A673 (cell line): ENCODE data around the gene LURAP1L. TPM values are rescaled to one million over a fixed set of nuclear protein-coding genes. Genes with fewer than 3 reads are reported as not detected.
A peak's percentile ranks its signal among the peaks of the same experiment; 100 is the strongest.

Experiments used
- BruUV-seq: library from RNA; stranded (reverse); fragments of 400-500 nt; replicated peaks from 2 replicates; lab custom pipeline; 2021; lab: Mats Ljungman, UMichigan
- CTCF ChIA-PET: fragments of 300-600 bp; sonication (Branson Sonifier 250); formaldehyde crosslinking; loops from one replicate; lab custom pipeline; 2022; ENCODE audit warnings: antibody characterized with exemption; lab: Charles Lee
- POLR2A ChIA-PET: fragments of 300-600 bp; sonication (Branson Sonifier 250); formaldehyde crosslinking; loops from one replicate; lab custom pipeline; 2022; ENCODE audit warnings: antibody characterized with exemption; ENCODE audit not compliant: low non-redundant PET; lab: Charles Lee
- DNase-seq: peaks from one replicate; pipeline ENCODE4 v3.0.0-alpha.2; 2015; ENCODE audit warnings: low spot score
- H3K27ac ChIP-seq: fragments of 200-600 bp; sonication (generic); 2 replicates; pipeline ENCODE4 v1.5.1; 2016; ENCODE audit warnings: mixed run types, low read depth, mild to moderate bottlenecking, mixed read lengths, antibody characterized with exemption, low read length; ENCODE audit not compliant: poor library complexity, severe bottlenecking
- H3K27me3 ChIP-seq: fragments of 200-600 bp; sonication (generic); replicated peaks from 2 replicates; pipeline ENCODE4 v1.6.1; 2017; ENCODE audit warnings: mixed run types, low read depth, mild to moderate bottlenecking, mixed read lengths, antibody characterized with exemption, low read length; ENCODE audit not compliant: insufficient read depth, poor library complexity
- H3K36me3 ChIP-seq: fragments of 200-600 bp; sonication (generic); 2 replicates; pipeline ENCODE4 v1.6.1; 2016; ENCODE audit warnings: mixed run types, mild to moderate bottlenecking, mixed read lengths, antibody characterized with exemption, low read length; ENCODE audit not compliant: insufficient read depth, poor library complexity, severe bottlenecking
- H3K4me1 ChIP-seq: fragments of 200-600 bp; sonication (generic); 2 replicates; pipeline ENCODE4 v1.6.1; 2017; ENCODE audit warnings: mixed run types, mild to moderate bottlenecking, mixed read lengths, antibody characterized with exemption, low read length; ENCODE audit not compliant: insufficient read depth, poor library complexity, severe bottlenecking
- H3K4me3 ChIP-seq: fragments of 200-600 bp; sonication (generic); 2 replicates; pipeline ENCODE4 v1.5.1; 2016; ENCODE audit warnings: low read depth, mixed run types, mild to moderate bottlenecking, mixed read lengths, low read length; ENCODE audit not compliant: poor library complexity, severe bottlenecking
- H3K9me3 ChIP-seq: fragments of 200-600 bp; sonication (generic); 2 replicates; pipeline ENCODE4 v1.6.1; 2016; ENCODE audit warnings: mixed run types, low read depth, mild to moderate bottlenecking, mixed read lengths, antibody characterized with exemption, low read length; ENCODE audit not compliant: poor library complexity, severe bottlenecking
- CTCF ChIP-seq: fragments of 300-800, 200-600 bp; sonication (generic); conservative IDR thresholded peaks from 2 replicates; pipeline ENCODE4 v1.5.1; 2017; ENCODE audit warnings: low read depth, mild to moderate bottlenecking, antibody characterized with exemption, low read length, moderate library complexity, mixed read lengths
- EZH2 ChIP-seq: fragments of 200-600 bp; sonication (generic); IDR thresholded peaks from 2 replicates; pipeline ENCODE4 v1.6.1; 2017; ENCODE audit warnings: borderline replicate concordance, low read depth, mild to moderate bottlenecking, mixed read lengths, antibody characterized with exemption, low read length; ENCODE audit not compliant: poor library complexity, severe bottlenecking
- intact Hi-C: fragments of 100-400 bp; cut with micrococcal nuclease; formaldehyde crosslinking; loops from one replicate; pipeline ENCODE4 v1.10.0; 2022; ENCODE audit not compliant: unreplicated experiment
- total RNA-seq: library from RNA; stranded (reverse); gene quantifications from 2 replicates; pipeline ENCODE4 v1.2.3, GENCODE V29; 2021

The LURAP1L gene
- total RNA-seq, 1 experiment from 2014 or later: 0.60 TPM

- TF ChIP-seq EZH2 (no peak), CTCF (no peak)
- Histone ChIP-seq H3K4me1 (peaks cover 34% of the 10 kb centered on the region), H3K36me3 (no peaks in the 10 kb centered on the region), H3K4me3 (no peak overlapping the region), H3K9me3 (no peaks in the 10 kb centered on the region), H3K27me3 (no peaks in the 10 kb centered on the region), H3K27ac (no peak overlapping the region)
- no TSS peak for BruUV-seq
- DNase-seq: no peak
- ChIA-PET POLR2A (no interaction called here), CTCF (no interaction called here)
- intact Hi-C loops: no loop called here
Observed at GRCh38 chr9:12811935-12812334, 37.1 kb downstream of the LURAP1L start.

GRCh38 chr9:12812710-12813109 lies 37.9 kb downstream of the LURAP1L start:
- TF ChIP-seq EZH2 (no peak), CTCF (no peak)
- Histone ChIP-seq H3K4me1 (peaks cover 34% of the 10 kb centered on the region), H3K4me3 (no peak overlapping the region), H3K9me3 (no peaks in the 10 kb centered on the region), H3K36me3 (no peaks in the 10 kb centered on the region), H3K27me3 (no peaks in the 10 kb centered on the region), H3K27ac (no peak overlapping the region)
- ChIA-PET POLR2A (no interaction called here), CTCF (no interaction called here)
- intact Hi-C loops: no loop called here
- no peak for DNase-seq
- no TSS peak for BruUV-seq

GRCh38 chr9:12813533-12813932 lies 38.7 kb downstream of the LURAP1L start:
- BruUV-seq: TSS peak; percentile 77
- DNase-seq: no peak
- TF ChIP-seq EZH2: no peak
- no peak for TF ChIP-seq CTCF
- peak overlapping the region; percentile 18 for H3K4me3 ChIP-seq
- no peaks in the 10 kb centered on the region for H3K27me3 ChIP-seq
- peak overlapping the region; percentile 89 for H3K27ac ChIP-seq
- H3K4me1 ChIP-seq: peaks cover 34% of the 10 kb centered on the region
- CTCF ChIA-PET: no interaction called here
- intact Hi-C loops: no loop called here
- H3K9me3 ChIP-seq: no peaks in the 10 kb centered on the region
- POLR2A ChIA-PET: no interaction called here
- no peaks in the 10 kb centered on the region for H3K36me3 ChIP-seq
